SK-N-SH (cell line): ENCODE data around the gene CENPX. TPM values are rescaled to one million over a fixed set of nuclear protein-coding genes. Genes with fewer than 3 reads are reported as not detected.

Source experiments
- CTCF ChIA-PET: fragments of 300-600, 350-600 bp; formaldehyde crosslinking; extraction: SDS; loops from one replicate; lab custom pipeline; 2021; lab: Yijun Ruan, JAX
- POLR2A ChIA-PET: fragments of 350-600 bp; sonication (Branson Sonifier 250); formaldehyde crosslinking; extraction: SDS; loops from one replicate; lab custom pipeline; 2020; ENCODE audit warnings: antibody characterized with exemption, inconsistent platforms; lab: Yijun Ruan, JAX
- DNase-seq: peaks from one replicate; pipeline ENCODE4 v3.0.0; 2012
- H2AFZ ChIP-seq: fragments of 200-600 bp; sonication (generic); 2 replicates; pipeline ENCODE4 v1.8.1; 2016; ENCODE audit warnings: antibody characterized with exemption, mild to moderate bottlenecking, low read depth
- H3F3A ChIP-seq: fragments of 200-600 bp; sonication (generic); replicated peaks from 2 replicates; pipeline ENCODE3; 2016; ENCODE audit warnings: antibody characterized with exemption, mild to moderate bottlenecking; ENCODE audit not compliant: insufficient read depth
- H3K27ac ChIP-seq, 2 experiments: fragments of 200-500 bp in 1 of 2; fragments of 200-600 bp in 1 of 2; sonication (Bioruptor generic) in 1 of 2; sonication (generic), shearing (Covaris generic) in 1 of 2; 2 replicates each; pipeline versions ENCODE4 v1.5.1 to v1.6.1; 2014 to 2016; ENCODE audit warnings: low read depth in 2 of 2, inconsistent platforms in 1 of 2, low read length in 1 of 2, mild to moderate bottlenecking in 1 of 2, mixed read lengths in 1 of 2
- H3K27me3 ChIP-seq: fragments of 200-600 bp; sonication (generic), shearing (Covaris generic); 2 replicates; pipeline ENCODE4 v1.6.1; 2016; ENCODE audit warnings: mixed run types; ENCODE audit not compliant: insufficient read depth
- H3K36me3 ChIP-seq, 2 experiments: fragments of 200-500 bp in 1 of 2; fragments of 200-600 bp in 1 of 2; sonication (Bioruptor generic) in 1 of 2; sonication (generic) in 1 of 2; replicated peaks in 1 of 2; 2 replicates each; pipeline versions ENCODE3 to v1.5.1; 2014 to 2016; ENCODE audit warnings: low read length in 1 of 2, mild to moderate bottlenecking in 1 of 2; ENCODE audit not compliant: insufficient read depth in 2 of 2, control insufficient read depth in 1 of 2
- H3K4me1 ChIP-seq, 2 experiments: fragments of 200-500 bp in 1 of 2; fragments of 200-600 bp in 1 of 2; sonication (Bioruptor generic) in 1 of 2; sonication (generic), shearing (Covaris generic) in 1 of 2; 2 replicates each; pipeline versions ENCODE4 v1.5.1 to v1.6.1; 2014 to 2016; ENCODE audit warnings: low read depth in 1 of 2, low read length in 1 of 2, mixed run types in 1 of 2; ENCODE audit not compliant: insufficient read depth in 2 of 2, control insufficient read depth in 1 of 2
- H3K4me2 ChIP-seq: fragments of 200-600 bp; sonication (generic), shearing (Covaris generic); 2 replicates; pipeline ENCODE4 v1.6.1; 2017; ENCODE audit warnings: mixed run types
- H3K4me3 ChIP-seq, 2 experiments: fragments of 200-500 bp in 1 of 2; fragments of 200-600 bp in 1 of 2; sonication (Bioruptor generic) in 1 of 2; sonication (generic), shearing (Covaris generic) in 1 of 2; 2 replicates each; pipeline versions ENCODE4 v1.5.1 to v1.8.1; 2014 to 2016; ENCODE audit warnings: low read depth in 2 of 2, inconsistent platforms in 1 of 2, low read length in 1 of 2, mild to moderate bottlenecking in 1 of 2, mixed read lengths in 1 of 2, moderate library complexity in 1 of 2
- H3K79me2 ChIP-seq: fragments of 200-600 bp; sonication (generic); 2 replicates; pipeline ENCODE4 v1.8.1; 2017; ENCODE audit warnings: mild to moderate bottlenecking; ENCODE audit not compliant: insufficient read depth
- H3K9ac ChIP-seq: fragments of 200-600 bp; sonication (generic); 2 replicates; pipeline ENCODE4 v1.6.1; 2017; ENCODE audit warnings: mixed run types
- H3K9me2 ChIP-seq: fragments of 200-600 bp; sonication (generic); 2 replicates; pipeline ENCODE4 v1.6.1; 2017; ENCODE audit warnings: mixed run types
- H3K9me3 ChIP-seq: fragments of 200-600 bp; sonication (generic); 2 replicates; pipeline ENCODE4 v1.6.1; 2017; ENCODE audit warnings: mixed run types, mild to moderate bottlenecking, moderate library complexity
- H4K20me1 ChIP-seq: fragments of 200-600 bp; sonication (generic); 2 replicates; pipeline ENCODE4 v1.6.1; 2017; ENCODE audit warnings: mild to moderate bottlenecking, mixed run types; ENCODE audit not compliant: insufficient read depth
- GABPA ChIP-seq: IDR thresholded peaks from 2 replicates; pipeline ENCODE4 v1.4.0; 2012; ENCODE audit warnings: low read depth, mild to moderate bottlenecking
- IRF3 ChIP-seq: fragments of 150-350 bp; IDR thresholded peaks from 2 replicates; pipeline ENCODE4 v1.6.1; 2016; ENCODE audit warnings: mild to moderate bottlenecking, low read depth, low read length
- NFIC ChIP-seq: IDR thresholded peaks from 2 replicates; pipeline ENCODE4 v1.4.0; 2012; ENCODE audit warnings: borderline replicate concordance
- NRF1 ChIP-seq: IDR thresholded peaks from 2 replicates; pipeline ENCODE4 v1.6.1; 2012; ENCODE audit warnings: low read depth, mild to moderate bottlenecking, low read length
- RCOR1 ChIP-seq: fragments of 150-350 bp; IDR thresholded peaks from 2 replicates; pipeline ENCODE4 v1.6.1; 2017; ENCODE audit warnings: antibody characterized with exemption, low read length
- RXRA ChIP-seq: IDR thresholded peaks from 2 replicates; pipeline ENCODE4 v1.4.0; 2012; ENCODE audit warnings: low read depth, mild to moderate bottlenecking, borderline replicate concordance
- SMC3 ChIP-seq: IDR thresholded peaks from 2 replicates; pipeline ENCODE4 v1.6.1; 2012; ENCODE audit warnings: low read depth, low read length, improper control_type of control experiment
- TAF1 ChIP-seq: IDR thresholded peaks from 2 replicates; pipeline ENCODE4 v1.6.1; 2012; ENCODE audit warnings: low read depth, mild to moderate bottlenecking, low read length, moderate library complexity, borderline replicate concordance
- USF2 ChIP-seq: fragments of 150-350 bp; IDR thresholded peaks from 2 replicates; pipeline ENCODE4 v1.6.1; 2017; ENCODE audit warnings: antibody characterized with exemption, low read length, low read depth, borderline replicate concordance
- YY1 ChIP-seq: IDR thresholded peaks from 2 replicates; pipeline ENCODE4 v1.4.0; 2012; ENCODE audit warnings: low read depth, mild to moderate bottlenecking
- WGBS: methylation state at CpG from one replicate; pipeline ENCODE4 v1.1.6; 2017; ENCODE audit warnings: low lambda C conversion rate; 5-methylcytosine and 5-hydroxymethylcytosine counted together
- polyA plus RNA-seq, 3 experiments: library from polyadenylated mRNA; depleted of rRNA; stranded (reverse); fragments of >200 nt; gene quantifications; 2 replicates each; pipeline ENCODE4 v1.2.3, GENCODE V29; 2012

The CENPX gene
- polyA plus RNA-seq, 1 of the 3 experiments (the other 2 are of a cell fraction): 255 TPM

- peaks cover 0 to 11% of the 10 kb centered on the region in 2 experiments for H3K36me3 ChIP-seq
- H3K27ac ChIP-seq: no peak overlapping the region
- H3K9me2 ChIP-seq: no peaks in the 10 kb centered on the region
- H3K9ac ChIP-seq: no peak overlapping the region
- H3K4me3 ChIP-seq: no peak overlapping the region
- H4K20me1 ChIP-seq: no peaks in the 10 kb centered on the region
- H3K79me2 ChIP-seq: peaks cover 11% of the 10 kb centered on the region
- ChIA-PET CTCF (interaction anchor here (1.3 to 6.3 kb wide), 4 partner anchors 9 to 35 kb away, joined by 3 to 56 read pairs (median 24); partner anchors contain the start of genes CENPX and NOTUM), POLR2A (no interaction called here)
- H2AFZ ChIP-seq: no peak overlapping the region
- H3F3A ChIP-seq: no peaks in the 10 kb centered on the region
- TF ChIP-seq NFIC (no peak), YY1 (no peak), IRF3 (no peak), NRF1 (no peak), RCOR1 (no peak), RXRA (no peak), USF2 (no peak), SMC3 (no peak)
- no peak overlapping the region for H3K4me2 ChIP-seq
- H3K4me1 ChIP-seq: peaks cover 0 to 23% of the 10 kb centered on the region in 2 experiments; a peak in 1 of 4 replicates
- no peaks in the 10 kb centered on the region for H3K27me3 ChIP-seq
- DNase-seq: no peak
- 93% methylated on average over 29 of the region's 29 CpGs for WGBS
- H3K9me3 ChIP-seq: no peaks in the 10 kb centered on the region
These were observed 27.0 kb downstream of the CENPX start for GRCh38 chr17:81995463-81996231.

- no peak overlapping the region for H3K27ac ChIP-seq
- ChIA-PET POLR2A (no interaction called here), CTCF (interaction anchor here (1.3 to 6.3 kb wide), 4 partner anchors 10 to 35 kb away, joined by 3 to 56 read pairs (median 24); partner anchors contain the start of genes CENPX and NOTUM)
- no peak for DNase-seq
- H3K27me3 ChIP-seq: no peaks in the 10 kb centered on the region
- TF ChIP-seq GABPA (no peak), TAF1 (no peak)
- H3K79me2 ChIP-seq: peaks cover 12% of the 10 kb centered on the region; the same call in 1 of the 2 replicates
- peaks cover 0 to 25% of the 10 kb centered on the region in 2 experiments; a peak in 1 of 4 replicates for H3K4me1 ChIP-seq
- no peak overlapping the region for H3K4me3 ChIP-seq
- H3F3A ChIP-seq: no peaks in the 10 kb centered on the region
- H3K9me3 ChIP-seq: no peaks in the 10 kb centered on the region
- peaks cover 0 to 11% of the 10 kb centered on the region in 2 experiments for H3K36me3 ChIP-seq
- no peaks in the 10 kb centered on the region for H4K20me1 ChIP-seq
- no peak overlapping the region for H3K4me2 ChIP-seq
- H3K9ac ChIP-seq: no peak overlapping the region
- H2AFZ ChIP-seq: no peak overlapping the region
- WGBS: 95% methylated on average over 39 of the region's 39 CpGs
- no peaks in the 10 kb centered on the region for H3K9me2 ChIP-seq
These were observed 27.9 kb downstream of the CENPX start for GRCh38 chr17:81994593-81995462.
